ENCODE data around the gene NR2C2AP. TPM values are rescaled to one million over a fixed set of nuclear protein-coding genes. Genes with fewer than 3 reads are reported as not detected.

Gene NR2C2AP
- total and polyA plus RNA-seq, 2 donors (not counting 1 experiment from before 2014, with no cell fraction given): 3.3 to 4.6 TPM

DNA sequence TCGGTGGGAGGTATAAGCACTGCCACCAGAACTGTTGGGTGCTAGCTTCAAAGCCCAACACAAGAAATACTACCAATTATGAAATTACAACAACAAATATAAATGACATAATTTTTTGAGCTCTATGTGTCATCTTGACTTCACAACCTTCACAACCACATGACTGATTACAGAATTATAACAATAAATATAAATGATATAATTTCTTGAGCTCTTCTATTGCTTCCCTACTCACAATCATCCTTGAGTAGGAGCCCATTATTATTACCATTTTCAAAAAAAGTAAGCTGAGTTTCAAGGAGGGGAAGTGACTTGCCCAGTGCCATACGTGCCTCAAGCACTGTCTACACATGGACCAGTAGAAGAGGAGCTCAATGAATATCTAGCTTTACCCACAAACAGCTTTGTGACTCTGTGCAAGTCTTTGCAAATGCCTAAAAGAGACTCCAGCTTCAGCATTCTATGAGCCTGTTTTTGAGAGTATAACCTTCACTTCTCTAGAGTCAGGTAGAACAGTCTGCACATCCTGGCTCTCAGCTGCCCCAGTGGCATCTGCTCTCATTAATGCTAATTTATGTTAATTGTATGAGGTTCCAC lies 31.1 kb upstream of the NR2C2AP start:
- H3K27me3 ChIP-seq (ENCODE audit: control insufficient read depth, insufficient read depth, low read length): no peaks in the 10 kb centered on the region
- H2AFZ ChIP-seq (ENCODE audit: low read length): no peak overlapping the region
- H3K9ac ChIP-seq (ENCODE audit: insufficient read depth, low read length): no peak overlapping the region
- H3K27ac ChIP-seq (ENCODE audit: insufficient read depth, low read length): no peak overlapping the region
- no peaks in the 10 kb centered on the region for H3K4me1 ChIP-seq (ENCODE audit: control insufficient read depth, extremely low read depth, insufficient read depth, low read length)
- H4K20me1 ChIP-seq (ENCODE audit: control insufficient read depth, extremely low read depth, insufficient read depth, low read length): no peaks in the 10 kb centered on the region
- H3K79me2 ChIP-seq (ENCODE audit: control insufficient read depth, insufficient read depth, low read length): no peaks in the 10 kb centered on the region
- H3K9me3 ChIP-seq (ENCODE audit: control insufficient read depth, insufficient read depth, low read depth, low read length): no peaks in the 10 kb centered on the region
- H3K4me2 ChIP-seq (ENCODE audit: extremely low read depth, insufficient read depth, low read length): no peak overlapping the region
- no peak for DNase-seq (ENCODE audit: low read depth in 2 of 2)
- TF ChIP-seq, protein P1, sequence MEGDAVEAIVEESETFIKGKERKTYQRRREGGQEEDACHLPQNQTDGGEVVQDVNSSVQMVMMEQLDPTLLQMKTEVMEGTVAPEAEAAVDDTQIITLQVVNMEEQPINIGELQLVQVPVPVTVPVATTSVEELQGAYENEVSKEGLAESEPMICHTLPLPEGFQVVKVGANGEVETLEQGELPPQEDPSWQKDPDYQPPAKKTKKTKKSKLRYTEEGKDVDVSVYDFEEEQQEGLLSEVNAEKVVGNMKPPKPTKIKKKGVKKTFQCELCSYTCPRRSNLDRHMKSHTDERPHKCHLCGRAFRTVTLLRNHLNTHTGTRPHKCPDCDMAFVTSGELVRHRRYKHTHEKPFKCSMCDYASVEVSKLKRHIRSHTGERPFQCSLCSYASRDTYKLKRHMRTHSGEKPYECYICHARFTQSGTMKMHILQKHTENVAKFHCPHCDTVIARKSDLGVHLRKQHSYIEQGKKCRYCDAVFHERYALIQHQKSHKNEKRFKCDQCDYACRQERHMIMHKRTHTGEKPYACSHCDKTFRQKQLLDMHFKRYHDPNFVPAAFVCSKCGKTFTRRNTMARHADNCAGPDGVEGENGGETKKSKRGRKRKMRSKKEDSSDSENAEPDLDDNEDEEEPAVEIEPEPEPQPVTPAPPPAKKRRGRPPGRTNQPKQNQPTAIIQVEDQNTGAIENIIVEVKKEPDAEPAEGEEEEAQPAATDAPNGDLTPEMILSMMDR (conservative IDR thresholded peaks at IDR 0.05 in 1 of 2, IDR thresholded peaks at IDR 0.05 in 1 of 2; ENCODE audit: low read depth in 1 of 2, low read length in 2 of 2): no peak
- TF ChIP-seq EZH2 (IDR thresholded peaks at IDR 0.05; ENCODE audit: low read length, missing control alignments): no peak
- no peak overlapping the region for H3K4me3 ChIP-seq (replicated peaks in 1 of 4; ENCODE audit: control extremely low read depth in 1 of 4, insufficient read depth in 1 of 4, low read depth in 3 of 4, low read length in 4 of 4)
- H3K36me3 ChIP-seq (ENCODE audit: control insufficient read depth, insufficient read depth, low read length): no peaks in the 10 kb centered on the region

GRCh38 chr19:19232261-19232721 lies 29.1 kb upstream of the NR2C2AP start:
- H3K27me3 ChIP-seq (ENCODE audit: control insufficient read depth, insufficient read depth, low read length): no peaks in the 10 kb centered on the region
- no peaks in the 10 kb centered on the region for H3K79me2 ChIP-seq (ENCODE audit: control insufficient read depth, insufficient read depth, low read length)
- TF ChIP-seq, protein P1 (conservative IDR thresholded peaks at IDR 0.05 in 1 of 2, IDR thresholded peaks at IDR 0.05 in 1 of 2; ENCODE audit: low read depth in 1 of 2, low read length in 2 of 2): no peak
- TF ChIP-seq EZH2 (IDR thresholded peaks at IDR 0.05; ENCODE audit: low read length, missing control alignments): no peak
- no peak overlapping the region for H3K4me2 ChIP-seq (ENCODE audit: extremely low read depth, insufficient read depth, low read length)
- DNase-seq (ENCODE audit: low read depth in 2 of 2): no peak
- no peak overlapping the region for H3K27ac ChIP-seq (ENCODE audit: insufficient read depth, low read length)
- no peak overlapping the region for H2AFZ ChIP-seq (ENCODE audit: low read length)
- no peak overlapping the region for H3K9ac ChIP-seq (ENCODE audit: insufficient read depth, low read length)
- H3K9me3 ChIP-seq (ENCODE audit: control insufficient read depth, insufficient read depth, low read depth, low read length): no peaks in the 10 kb centered on the region
- H3K4me3 ChIP-seq (replicated peaks in 1 of 4; ENCODE audit: control extremely low read depth in 1 of 4, insufficient read depth in 1 of 4, low read depth in 3 of 4, low read length in 4 of 4): no peak overlapping the region
- no peaks in the 10 kb centered on the region for H3K4me1 ChIP-seq (ENCODE audit: control insufficient read depth, extremely low read depth, insufficient read depth, low read length)
- no peaks in the 10 kb centered on the region for H4K20me1 ChIP-seq (ENCODE audit: control insufficient read depth, extremely low read depth, insufficient read depth, low read length)
- H3K36me3 ChIP-seq (ENCODE audit: control insufficient read depth, insufficient read depth, low read length): no peaks in the 10 kb centered on the region

GRCh38 chr19:19230999-19231398 lies 27.8 kb upstream of the NR2C2AP start:
- TF ChIP-seq, protein P1 (conservative IDR thresholded peaks at IDR 0.05 in 1 of 2, IDR thresholded peaks at IDR 0.05 in 1 of 2; ENCODE audit: low read depth in 1 of 2, low read length in 2 of 2): no peak
- no peak for TF ChIP-seq EZH2 (IDR thresholded peaks at IDR 0.05; ENCODE audit: low read length, missing control alignments)
- Histone ChIP-seq H3K4me2 (ENCODE audit: extremely low read depth, insufficient read depth, low read length) (no peak overlapping the region), H2AFZ (ENCODE audit: low read length) (no peak overlapping the region), H4K20me1 (ENCODE audit: control insufficient read depth, extremely low read depth, insufficient read depth, low read length) (no peaks in the 10 kb centered on the region), H3K9ac (ENCODE audit: insufficient read depth, low read length) (no peak overlapping the region), H3K27me3 (ENCODE audit: control insufficient read depth, insufficient read depth, low read length) (no peaks in the 10 kb centered on the region), H3K9me3 (ENCODE audit: control insufficient read depth, insufficient read depth, low read depth, low read length) (no peaks in the 10 kb centered on the region), H3K79me2 (ENCODE audit: control insufficient read depth, insufficient read depth, low read length) (no peaks in the 10 kb centered on the region), H3K27ac (ENCODE audit: insufficient read depth, low read length) (no peak overlapping the region), H3K4me3 (replicated peaks in 1 of 4; ENCODE audit: control extremely low read depth in 1 of 4, insufficient read depth in 1 of 4, low read depth in 3 of 4, low read length in 4 of 4) (no peak overlapping the region), H3K36me3 (ENCODE audit: control insufficient read depth, insufficient read depth, low read length) (no peaks in the 10 kb centered on the region), H3K4me1 (ENCODE audit: control insufficient read depth, extremely low read depth, insufficient read depth, low read length) (no peaks in the 10 kb centered on the region)
- DNase-seq (ENCODE audit: low read depth in 2 of 2): no peak
